ENCODE data around the gene CST6. TPM values are rescaled to one million over a fixed set of nuclear protein-coding genes. Genes with fewer than 3 reads are reported as not detected.

Gene CST6
- total and polyA plus RNA-seq, 2 of the 13 experiments (the other 11 are each of a cell fraction or from before 2014, with no cell fraction given), result not detected

- TF ChIP-seq ZNF577 (CRISPR knock-in tag; IDR thresholded peaks at IDR 0.05; ENCODE audit: borderline replicate concordance, low read depth), result no peak
- TF ChIP-seq REPIN1 (CRISPR knock-in tag; IDR thresholded peaks at IDR 0.05; ENCODE audit: borderline replicate concordance, low read depth), result peak; percentile 84
- peak; percentile 87; the same call in 1 of the 2 replicates for TF ChIP-seq FOXK1 (CRISPR knock-in tag; IDR thresholded peaks at IDR 0.05; ENCODE audit: borderline replicate concordance, low read depth)
- TF ChIP-seq, protein P1, sequence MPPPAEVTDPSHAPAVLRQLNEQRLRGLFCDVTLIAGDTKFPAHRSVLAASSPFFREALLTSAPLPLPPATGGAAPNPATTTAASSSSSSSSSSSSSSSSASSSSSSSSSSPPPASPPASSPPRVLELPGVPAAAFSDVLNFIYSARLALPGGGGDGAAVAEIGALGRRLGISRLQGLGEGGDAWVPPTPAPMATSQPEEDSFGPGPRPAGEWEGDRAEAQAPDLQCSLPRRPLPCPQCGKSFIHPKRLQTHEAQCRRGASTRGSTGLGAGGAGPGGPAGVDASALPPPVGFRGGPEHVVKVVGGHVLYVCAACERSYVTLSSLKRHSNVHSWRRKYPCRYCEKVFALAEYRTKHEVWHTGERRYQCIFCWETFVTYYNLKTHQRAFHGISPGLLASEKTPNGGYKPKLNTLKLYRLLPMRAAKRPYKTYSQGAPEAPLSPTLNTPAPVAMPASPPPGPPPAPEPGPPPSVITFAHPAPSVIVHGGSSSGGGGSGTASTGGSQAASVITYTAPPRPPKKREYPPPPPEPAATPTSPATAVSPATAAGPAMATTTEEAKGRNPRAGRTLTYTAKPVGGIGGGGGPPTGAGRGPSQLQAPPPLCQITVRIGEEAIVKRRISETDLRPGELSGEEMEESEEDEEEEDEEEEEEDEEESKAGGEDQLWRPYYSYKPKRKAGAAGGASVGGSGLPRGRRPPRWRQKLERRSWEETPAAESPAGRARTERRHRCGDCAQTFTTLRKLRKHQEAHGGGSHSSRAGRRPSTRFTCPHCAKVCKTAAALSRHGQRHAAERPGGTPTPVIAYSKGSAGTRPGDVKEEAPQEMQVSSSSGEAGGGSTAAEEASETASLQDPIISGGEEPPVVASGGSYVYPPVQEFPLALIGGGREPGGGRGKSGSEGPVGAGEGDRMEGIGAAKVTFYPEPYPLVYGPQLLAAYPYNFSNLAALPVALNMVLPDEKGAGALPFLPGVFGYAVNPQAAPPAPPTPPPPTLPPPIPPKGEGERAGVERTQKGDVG (CRISPR knock-in tag; IDR thresholded peaks at IDR 0.05; ENCODE audit: borderline replicate concordance), result peak; percentile 83
- no peak for TF ChIP-seq ZUFSP (CRISPR knock-in tag; IDR thresholded peaks at IDR 0.05; ENCODE audit: borderline replicate concordance)
- no peak; the same call in 1 of the 2 replicates for TF ChIP-seq PRDM15 (CRISPR knock-in tag; IDR thresholded peaks at IDR 0.05)
- peak; percentile 95 for TF ChIP-seq ZFY (CRISPR knock-in tag; IDR thresholded peaks at IDR 0.05)
- TF ChIP-seq ZFP36L1 (CRISPR knock-in tag; IDR thresholded peaks at IDR 0.05), result 0 out of 2 replicates have a peak, but pooled peaks have one; percentile 65
- TF ChIP-seq BCLAF1 (IDR thresholded peaks at IDR 0.05), result no peak
Measured at GRCh38 chr11:66001942-66002647, 9.7 kb upstream of the CST6 start, which contains the start of the genes BANF1 and EIF1AD (continued).

All from HepG2 (cell line).